ENCODE data around the gene NQO2.

GRCh38 chr6:2970753-2971419, 28.8 kb upstream of the NQO2 start:
- TF ChIP-seq CTCF (conservative IDR thresholded peaks at IDR 0.05 in 1 of 2, IDR thresholded peaks at IDR 0.05 in 1 of 2; ENCODE audit: low read depth in 1 of 2, low read length in 2 of 2) = no peak
- TF ChIP-seq EZH2 (IDR thresholded peaks at IDR 0.05; ENCODE audit: low read length, missing control alignments) = no peak

All from fibroblast of lung (primary cell).